Stimulated activated CD8-positive, alpha-beta memory T cell treated with anti-CD3 and anti-CD28 coated beads, Interleukin-15, amount 100 ng/mL, for 1 hour (primary cell): ENCODE measurements around the gene ALG6.

Experiments used
- DNase-seq: peaks from one replicate; pipeline ENCODE4 v3.0.0-alpha.2; 2020; ENCODE audit warnings: low read depth

Gene ALG6

DNA sequence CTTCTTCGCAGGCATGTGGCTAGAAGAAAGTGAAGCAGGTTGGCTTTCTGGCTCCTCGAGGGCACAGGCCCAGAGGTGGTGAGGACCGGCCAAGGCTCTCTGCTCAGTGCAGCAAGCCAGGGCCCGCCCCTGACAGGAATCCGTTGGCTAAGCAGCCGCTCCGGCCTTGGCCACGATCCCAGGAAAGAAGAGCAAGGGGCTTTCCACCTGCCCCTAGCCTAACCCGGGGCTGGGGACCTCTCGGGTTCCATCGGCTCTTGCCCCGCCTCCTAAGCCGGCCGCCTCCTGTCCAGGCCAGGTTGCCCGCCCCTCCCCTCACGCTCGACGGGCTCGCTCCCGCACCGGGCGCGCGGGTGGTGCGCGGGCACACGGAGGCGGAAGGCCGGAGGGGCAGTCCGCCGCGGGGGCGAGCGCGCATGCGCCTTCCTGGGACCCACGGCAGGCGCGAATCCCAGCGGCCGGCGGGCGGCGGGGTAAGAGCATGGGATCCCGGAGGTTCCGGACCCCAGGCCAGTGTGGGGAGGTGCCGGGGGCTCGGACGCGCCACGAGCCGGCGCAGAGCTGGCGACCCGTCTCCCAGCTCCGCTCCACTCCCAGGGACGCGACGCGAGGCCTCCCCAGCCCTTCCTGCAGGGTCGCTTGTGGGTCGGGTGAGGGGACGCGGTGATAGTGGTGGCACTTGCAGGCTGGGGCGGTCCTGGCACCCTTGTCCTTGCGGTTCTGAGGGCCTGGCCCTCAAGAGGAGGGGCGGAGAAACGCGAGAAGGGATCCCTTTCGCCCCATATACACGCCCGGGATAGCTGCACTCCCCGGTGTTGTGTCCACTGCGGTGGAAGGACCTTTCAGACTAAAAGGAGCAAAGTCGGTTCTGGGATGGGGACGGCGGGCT, at the start of gene ALG6:
Gene ALG6, plus strand, starts transcription at position 413 of the 889 bp plus-strand sequence. CDS start 3,351 bp downstream, outside the sequence.
- DNase-seq, result peak; percentile 75

DNA sequence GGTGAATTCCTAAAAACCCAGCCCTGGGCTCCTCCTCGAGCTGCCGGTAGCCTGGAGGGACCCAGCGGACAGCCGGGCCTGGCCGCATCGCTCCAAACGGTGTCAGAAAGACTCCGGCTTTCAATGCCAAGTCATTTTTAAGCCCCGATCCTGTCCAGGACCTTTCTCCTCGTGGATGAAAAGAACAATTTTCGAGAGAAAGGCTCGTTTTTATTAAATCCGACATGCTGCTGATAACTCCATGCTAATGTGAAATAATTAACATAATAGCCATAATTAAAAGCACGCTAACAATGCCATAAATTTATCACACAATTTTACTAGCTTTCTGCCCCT, 49.6 kb upstream of the ALG6 start:
- no peak for DNase-seq

DNA sequence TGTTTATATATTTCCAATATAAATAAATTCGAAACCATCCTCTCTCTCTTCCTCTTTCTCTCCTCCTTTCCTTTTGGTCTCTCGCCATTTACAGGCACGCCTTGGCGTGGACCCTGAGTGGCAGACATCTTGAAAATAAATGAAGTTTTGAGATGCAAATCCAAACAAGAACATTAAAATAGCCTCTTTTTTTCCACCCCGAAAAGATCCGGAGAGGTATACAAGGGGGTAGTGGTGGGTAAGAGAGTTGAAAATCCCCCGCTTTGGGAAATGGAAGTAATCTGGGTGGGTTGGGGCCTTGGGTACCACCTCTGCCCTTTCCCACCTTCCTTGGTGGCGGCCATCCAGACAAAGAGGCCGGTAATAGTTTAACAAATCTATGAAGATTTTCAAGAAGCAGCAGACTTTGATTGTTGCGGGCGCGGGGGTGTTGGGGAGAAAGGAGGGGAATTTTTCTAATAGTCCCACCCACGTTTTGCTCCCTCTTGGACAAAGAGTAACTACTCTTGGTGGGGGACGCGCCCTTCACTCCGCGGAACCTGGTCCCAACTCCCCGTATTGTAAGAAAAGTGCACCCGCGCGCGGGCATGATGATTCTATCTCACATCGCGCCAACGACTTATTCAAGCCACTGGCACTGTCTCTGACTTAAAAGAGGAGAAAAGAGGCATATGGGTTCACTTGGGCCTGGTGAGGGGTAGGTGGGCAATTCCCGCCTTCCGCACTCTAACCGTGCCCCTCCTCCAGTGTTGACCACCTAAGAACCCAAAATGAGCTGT, 49.0 kb upstream of the ALG6 start:
- no peak for DNase-seq

DNA sequence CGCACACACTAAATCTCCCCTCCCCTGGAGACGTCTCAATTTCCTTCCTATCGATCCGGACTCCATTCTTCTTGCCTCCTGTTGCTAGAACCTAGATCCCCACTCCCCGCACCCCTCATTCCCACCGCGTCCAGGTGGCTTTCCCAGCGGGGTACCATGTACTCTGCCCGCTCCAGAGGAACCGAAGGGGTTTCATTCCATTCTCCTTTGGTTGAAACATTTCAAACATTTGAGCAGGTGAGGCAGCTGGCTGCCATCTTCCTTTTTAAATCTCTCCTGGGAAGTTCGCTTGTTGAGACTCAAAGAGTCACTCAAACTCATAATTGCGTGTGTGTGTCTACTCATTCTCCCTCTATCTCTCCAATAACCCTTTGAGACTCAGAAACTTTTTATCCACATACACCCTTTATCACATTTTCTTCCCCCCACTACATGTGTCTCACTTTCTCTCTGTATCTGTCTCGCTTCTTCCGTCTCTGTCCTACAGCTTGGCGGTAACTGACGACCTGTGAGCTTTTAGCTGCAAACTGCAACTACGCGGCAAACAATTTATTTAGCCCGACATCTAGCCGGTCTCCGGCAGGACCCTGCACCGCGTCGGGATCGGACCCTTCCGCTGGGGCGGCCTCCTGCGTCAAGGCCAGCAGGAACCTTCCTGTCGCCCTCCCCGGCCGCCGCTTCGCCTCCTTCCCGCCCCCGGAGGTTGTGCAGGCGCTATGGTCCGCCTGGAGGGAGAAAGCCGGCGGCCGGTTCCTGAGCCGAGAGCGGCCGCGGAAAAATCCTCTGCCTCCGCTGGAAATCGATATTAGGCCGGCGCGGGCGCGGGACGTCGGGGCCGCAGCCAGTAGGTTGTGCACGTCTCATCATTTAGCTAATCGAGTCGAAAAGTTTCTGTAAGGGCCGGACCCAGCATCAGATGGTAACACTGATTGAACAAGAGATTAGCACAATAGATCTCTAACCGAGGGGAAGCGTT, 48.1 kb upstream of the ALG6 start:
- no peak for DNase-seq

GRCh38 chr1:63320022-63320721, 47.3 kb upstream of the ALG6 start:
- DNase-seq, result no peak

DNA sequence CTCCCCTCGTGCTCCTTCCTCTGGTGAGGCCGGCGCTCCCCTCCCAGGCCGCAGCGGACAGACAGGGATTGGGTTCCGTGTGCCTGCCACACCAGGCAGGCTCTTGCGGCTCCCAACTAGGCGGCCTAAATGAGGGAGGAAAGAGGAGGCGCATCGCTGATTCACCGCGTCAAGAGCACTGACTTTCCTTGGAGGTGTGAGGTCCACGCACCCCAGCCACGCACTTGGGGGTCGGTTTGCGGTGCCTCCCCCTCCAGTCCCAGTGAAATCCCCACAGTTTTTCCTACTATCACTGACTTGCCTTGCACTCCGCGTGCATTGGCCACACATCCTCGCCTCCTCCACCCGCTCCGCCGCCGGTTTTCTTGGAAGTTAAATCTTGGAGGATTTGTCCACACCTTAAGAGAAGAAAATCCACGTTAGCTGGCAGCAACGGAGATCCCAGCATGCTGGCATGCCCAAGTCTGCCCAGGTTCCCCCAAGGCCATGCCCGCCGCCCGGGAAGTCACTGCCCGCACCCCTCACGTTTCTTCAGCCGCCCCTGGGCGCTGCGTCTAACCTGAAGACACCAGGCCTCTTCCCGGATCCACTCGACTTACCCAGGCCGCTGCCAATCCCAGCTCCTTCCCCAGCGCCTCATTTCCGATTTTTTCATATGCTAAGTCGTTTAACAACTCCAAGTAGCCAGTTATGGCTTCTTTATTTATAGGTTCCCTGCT, 46.2 kb upstream of the ALG6 start:
- DNase-seq, result no peak

DNA sequence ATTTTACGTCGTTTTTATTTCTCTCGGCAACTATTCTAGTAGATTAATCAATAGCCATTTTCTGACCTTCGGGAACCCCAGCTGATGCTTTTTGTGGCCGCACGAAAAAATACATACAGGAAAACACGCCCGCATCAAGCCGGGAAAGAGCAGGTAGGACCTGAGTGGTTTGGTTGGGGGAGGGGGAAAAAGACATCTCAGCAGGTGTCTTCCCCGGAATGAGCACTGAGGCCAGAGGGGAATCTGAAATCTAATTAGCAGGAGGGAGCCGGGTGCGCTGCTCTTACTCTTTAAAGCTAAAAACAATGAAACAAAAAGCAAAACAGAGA, 45.7 kb upstream of the ALG6 start:
- no peak for DNase-seq

- DNase-seq, result no peak
Measured at GRCh38 chr1:63322114-63322943, 45.1 kb upstream of the ALG6 start, which contains the start of gene FOXD3. FOXD3 (plus strand) TSS chr1:63322567; CDS start chr1:63323059, 492 bp downstream.

DNA sequence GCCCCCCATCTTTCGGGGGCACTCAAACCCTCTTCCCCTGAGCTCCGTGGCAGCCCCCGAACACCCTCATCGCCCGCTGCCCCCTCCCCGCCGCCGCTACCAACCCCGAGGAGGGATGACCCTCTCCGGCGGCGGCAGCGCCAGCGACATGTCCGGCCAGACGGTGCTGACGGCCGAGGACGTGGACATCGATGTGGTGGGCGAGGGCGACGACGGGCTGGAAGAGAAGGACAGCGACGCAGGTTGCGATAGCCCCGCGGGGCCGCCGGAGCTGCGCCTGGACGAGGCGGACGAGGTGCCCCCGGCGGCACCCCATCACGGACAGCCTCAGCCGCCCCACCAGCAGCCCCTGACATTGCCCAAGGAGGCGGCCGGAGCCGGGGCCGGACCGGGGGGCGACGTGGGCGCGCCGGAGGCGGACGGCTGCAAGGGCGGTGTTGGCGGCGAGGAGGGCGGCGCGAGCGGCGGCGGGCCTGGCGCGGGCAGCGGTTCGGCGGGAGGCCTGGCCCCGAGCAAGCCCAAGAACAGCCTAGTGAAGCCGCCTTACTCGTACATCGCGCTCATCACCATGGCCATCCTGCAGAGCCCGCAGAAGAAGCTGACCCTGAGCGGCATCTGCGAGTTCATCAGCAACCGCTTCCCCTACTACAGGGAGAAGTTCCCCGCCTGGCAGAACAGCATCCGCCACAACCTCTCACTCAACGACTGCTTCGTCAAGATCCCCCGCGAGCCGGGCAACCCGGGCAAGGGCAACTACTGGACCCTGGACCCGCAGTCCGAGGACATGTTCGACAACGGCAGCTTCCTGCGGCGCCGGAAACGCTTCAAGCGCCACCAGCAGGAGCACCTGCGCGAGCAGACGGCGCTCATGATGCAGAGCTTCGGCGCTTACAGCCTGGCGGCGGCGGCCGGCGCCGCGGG, 44.2 kb upstream of the ALG6 start:
- DNase-seq, result no peak

DNA sequence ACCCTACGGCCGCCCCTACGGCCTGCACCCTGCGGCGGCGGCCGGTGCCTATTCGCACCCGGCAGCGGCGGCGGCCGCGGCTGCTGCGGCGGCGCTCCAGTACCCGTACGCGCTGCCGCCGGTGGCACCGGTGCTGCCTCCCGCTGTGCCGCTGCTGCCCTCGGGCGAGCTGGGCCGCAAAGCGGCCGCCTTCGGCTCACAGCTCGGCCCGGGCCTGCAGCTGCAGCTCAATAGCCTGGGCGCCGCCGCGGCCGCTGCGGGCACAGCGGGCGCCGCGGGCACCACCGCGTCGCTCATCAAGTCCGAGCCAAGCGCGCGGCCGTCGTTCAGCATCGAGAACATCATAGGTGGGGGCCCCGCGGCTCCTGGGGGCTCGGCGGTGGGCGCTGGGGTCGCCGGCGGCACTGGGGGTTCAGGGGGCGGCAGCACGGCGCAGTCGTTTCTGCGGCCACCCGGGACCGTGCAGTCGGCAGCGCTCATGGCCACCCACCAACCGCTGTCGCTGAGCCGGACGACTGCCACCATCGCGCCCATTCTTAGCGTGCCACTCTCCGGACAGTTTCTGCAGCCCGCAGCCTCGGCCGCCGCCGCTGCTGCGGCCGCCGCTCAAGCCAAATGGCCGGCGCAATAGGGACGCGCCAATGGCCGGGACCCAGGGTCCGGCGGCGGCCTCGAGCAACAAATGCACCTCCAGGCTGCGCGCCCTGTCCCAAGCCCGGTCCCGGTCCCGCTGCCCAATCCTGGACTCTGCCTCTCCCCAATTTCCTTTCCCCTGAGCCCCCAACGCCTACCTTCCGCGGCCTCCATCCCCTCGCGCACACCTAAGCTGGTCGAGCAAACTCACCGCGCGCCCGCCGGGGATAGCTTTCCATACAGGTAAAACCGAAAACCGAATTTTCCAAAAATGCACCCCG, 43.3 kb upstream of the ALG6 start:
- DNase-seq, result no peak

GRCh38 chr1:63324779-63325119, 42.7 kb upstream of the ALG6 start:
- no peak for DNase-seq

DNA sequence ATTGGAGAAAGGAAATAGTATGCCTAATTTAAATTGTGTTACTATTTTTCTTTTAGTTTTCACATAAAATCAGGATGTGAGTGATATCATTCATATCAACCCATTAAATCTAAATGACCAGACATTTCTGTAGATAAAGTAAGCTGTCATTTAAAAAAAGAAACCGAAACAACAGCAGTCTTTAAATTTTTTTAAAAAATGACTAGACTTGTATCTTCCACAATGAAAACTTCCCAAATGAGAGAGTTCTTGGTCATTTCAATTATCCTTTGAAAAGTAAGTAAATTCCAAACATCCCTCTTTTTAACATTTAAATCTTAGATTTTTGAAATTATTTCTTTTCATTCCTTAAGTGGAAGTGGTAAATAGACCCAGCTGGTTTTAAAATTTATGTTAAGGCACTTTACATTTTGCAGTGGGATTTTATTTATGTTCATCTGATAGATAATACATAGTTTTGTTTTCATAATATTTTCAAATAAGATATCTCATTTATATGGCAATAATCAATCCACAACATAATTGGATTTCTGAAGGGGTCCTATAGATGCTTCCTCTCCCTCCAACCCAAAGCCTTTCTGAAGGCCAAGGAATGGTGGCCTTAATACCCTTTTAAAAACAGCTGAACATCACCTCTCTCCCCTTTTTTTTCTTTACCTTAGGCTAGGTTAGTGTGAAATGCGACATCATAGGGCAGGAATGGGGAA, 42.0 kb upstream of the ALG6 start:
- no peak for DNase-seq

GRCh38 chr1:63326106-63326472, 41.3 kb upstream of the ALG6 start:
- DNase-seq, result no peak

- no peak for DNase-seq
Measured at GRCh38 chr1:63326473-63327380, 40.7 kb upstream of the ALG6 start.

- no peak for DNase-seq
Measured at GRCh38 chr1:63327417-63328054, 39.9 kb upstream of the ALG6 start.

GRCh38 chr1:63328122-63328521, 39.3 kb upstream of the ALG6 start:
- DNase-seq, result no peak
